Mesothelial cell of epicardium (in vitro differentiated cells): ENCODE results near the gene RPIA. TPM values are rescaled to one million over a fixed set of nuclear protein-coding genes. Genes with fewer than 3 reads are reported as not detected.
"Not testable (repeated sequence)": the region's sequence is repeated elsewhere in the genome, so short reads cannot be mapped to it uniquely, and the experiment has no call there.

Source experiments
- DNase-seq, 2 experiments: peaks; one replicate each; pipeline ENCODE4 v3.0.0; 2021; ENCODE audit warnings: low spot score in 2 of 2; ENCODE audit not compliant: unreplicated experiment in 2 of 2
- H3K27ac Mint-ChIP-seq: 2 replicates; pipeline ENCODE4 v1.8.0; 2021; ENCODE audit warnings: mixed read lengths
- H3K27me3 Mint-ChIP-seq: 2 replicates; pipeline ENCODE4 v1.8.0; 2021; ENCODE audit warnings: low read depth, mixed read lengths
- H3K36me3 Mint-ChIP-seq: 2 replicates; pipeline ENCODE4 v1.8.0; 2021; ENCODE audit warnings: mixed read lengths
- H3K4me1 Mint-ChIP-seq: 2 replicates; pipeline ENCODE4 v1.8.0; 2021; ENCODE audit warnings: mixed read lengths
- H3K4me3 Mint-ChIP-seq: 2 replicates; pipeline ENCODE4 v1.8.0; 2021; ENCODE audit warnings: mild to moderate bottlenecking, moderate library complexity, mixed read lengths
- H3K9me3 Mint-ChIP-seq: 2 replicates; pipeline ENCODE4 v1.8.0; 2021; ENCODE audit warnings: mixed read lengths
- CTCF ChIP-seq: fragments of 200-600 bp; sonication (generic); IDR thresholded peaks from one replicate; pipeline ENCODE4 v1.5.0; 2021; ENCODE audit warnings: antibody characterized with exemption; ENCODE audit not compliant: unreplicated experiment
- total RNA-seq: library from RNA; stranded (reverse); gene quantifications from 3 replicates; pipeline ENCODE4 v1.2.1, GENCODE V29; 2021

The RPIA gene
- total RNA-seq, 1 donor from 2014 or later, result 22.5 TPM

DNA sequence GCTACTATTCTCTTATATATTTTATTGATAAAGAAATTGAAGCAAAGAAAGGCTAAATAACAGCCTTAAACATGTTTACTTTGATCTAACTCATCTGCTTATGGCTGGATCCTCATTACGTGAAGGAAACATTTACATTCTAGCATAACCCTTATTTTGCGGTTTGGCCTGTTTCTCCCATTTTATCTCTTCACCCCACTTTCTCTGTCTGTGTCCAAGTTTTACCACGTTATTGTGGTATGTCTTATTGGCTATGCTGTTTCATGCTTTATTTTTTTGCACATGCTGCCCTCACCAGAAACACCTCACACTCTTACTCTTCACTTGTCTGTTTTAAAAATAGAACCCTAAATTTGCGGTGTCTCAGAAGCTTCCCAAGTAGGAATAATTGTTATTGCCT lies 78.5 kb downstream of the RPIA start:
- Mint-ChIP-seq H3K27ac (no peak overlapping the region), H3K36me3 (no peaks in the 10 kb centered on the region), H3K9me3 (peaks cover 25% of the 10 kb centered on the region), H3K27me3 (peaks cover 34% of the 10 kb centered on the region), H3K4me3 (no peak overlapping the region), H3K4me1 (no peaks in the 10 kb centered on the region)
- no peak for DNase-seq
- TF ChIP-seq CTCF, result no peak

DNA sequence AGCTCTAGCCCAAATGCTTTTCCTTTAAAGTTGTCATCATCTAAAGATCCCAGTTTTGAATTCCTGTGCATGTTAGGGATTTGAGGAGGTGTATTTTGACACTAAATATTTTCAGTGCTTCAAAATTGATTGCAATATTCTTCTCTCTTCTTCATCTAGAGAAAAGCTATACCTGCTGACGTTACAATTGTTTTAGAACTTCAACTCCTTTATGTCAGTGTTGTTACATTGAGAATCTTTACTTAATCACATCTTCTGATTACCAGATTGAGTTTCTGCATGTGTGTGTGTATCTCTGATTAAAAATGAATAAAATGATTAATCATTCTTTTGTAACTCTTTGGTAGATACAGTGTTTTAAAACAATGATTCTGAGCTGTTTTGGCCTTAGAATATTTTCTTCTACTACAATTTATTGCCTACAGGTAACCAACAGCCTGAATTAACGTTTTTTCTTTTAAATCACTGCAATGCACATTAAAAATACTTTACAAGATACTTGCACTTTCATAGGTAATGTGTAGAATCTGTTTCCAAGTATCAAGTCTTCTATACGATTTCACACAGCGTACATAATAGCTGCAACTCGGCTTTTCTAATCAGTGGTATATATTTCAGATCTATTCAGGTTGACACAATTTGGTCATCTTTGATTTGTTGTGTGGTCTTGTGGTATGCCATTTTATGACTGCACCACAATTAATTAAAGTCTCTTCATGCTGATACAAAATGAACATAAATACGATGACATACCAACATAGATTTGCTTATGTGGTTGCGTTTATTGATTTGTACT lies 82.0 kb downstream of the RPIA start:
- not testable (repeated sequence) for H3K4me1 Mint-ChIP-seq, H3K36me3 Mint-ChIP-seq, H3K27ac Mint-ChIP-seq, H3K27me3 Mint-ChIP-seq, DNase-seq, H3K4me3 Mint-ChIP-seq
- H3K9me3 Mint-ChIP-seq, result peaks cover 45% of the 10 kb centered on the region

- not testable (repeated sequence) for H3K4me3 Mint-ChIP-seq, DNase-seq, H3K4me1 Mint-ChIP-seq, H3K36me3 Mint-ChIP-seq, H3K27ac Mint-ChIP-seq, H3K27me3 Mint-ChIP-seq
- peaks cover 22% of the 10 kb centered on the region for H3K9me3 Mint-ChIP-seq
These were observed 97.7 kb downstream of the RPIA start for GRCh38 chr2:88789213-88789612.

DNA sequence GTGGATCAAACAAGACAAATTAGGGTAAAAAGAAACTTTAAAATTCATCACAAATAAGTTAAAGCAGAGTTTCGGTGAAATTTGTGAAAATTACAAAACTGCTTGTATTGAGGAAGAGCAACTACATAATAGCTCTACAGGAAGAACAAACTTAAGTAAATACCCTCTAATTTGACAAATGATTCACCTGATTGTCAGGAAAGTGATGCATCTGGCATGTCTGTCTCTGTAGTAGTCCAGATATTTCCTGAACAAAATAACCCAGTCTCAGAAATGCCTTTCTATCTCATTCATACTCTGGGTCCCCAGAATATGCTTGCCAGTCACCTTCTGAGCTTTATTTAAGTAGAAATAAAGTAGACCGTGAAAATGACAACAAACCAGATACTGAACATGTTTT lies 104.5 kb downstream of the RPIA start:
- not testable (repeated sequence) for H3K9me3 Mint-ChIP-seq, H3K27ac Mint-ChIP-seq, H3K27me3 Mint-ChIP-seq, H3K4me1 Mint-ChIP-seq, H3K4me3 Mint-ChIP-seq, H3K36me3 Mint-ChIP-seq, DNase-seq

DNA sequence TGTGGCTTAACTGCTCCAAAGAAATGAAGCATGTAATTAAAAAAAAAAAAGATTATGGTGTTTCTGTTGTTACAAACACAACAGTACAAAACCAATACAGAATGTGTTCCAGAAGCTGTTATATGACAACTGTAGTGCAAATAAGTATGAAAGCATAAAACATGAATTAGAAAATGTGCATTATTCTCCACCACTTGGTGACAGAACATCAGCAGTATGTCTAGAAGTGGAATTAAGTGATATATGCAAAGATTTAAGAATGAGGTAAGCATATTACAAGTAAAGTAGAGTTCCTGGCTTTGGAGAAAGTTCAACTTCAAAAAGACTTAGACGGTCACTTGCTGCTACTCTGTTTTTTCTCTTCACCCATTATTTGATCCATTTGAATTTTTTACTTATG lies 105.0 kb downstream of the RPIA start:
- not testable (repeated sequence) for H3K36me3 Mint-ChIP-seq

GRCh38 chr2:88797164-88797563 lies 105.7 kb downstream of the RPIA start:
- peaks cover 12% of the 10 kb centered on the region for H3K9me3 Mint-ChIP-seq
- H3K36me3 Mint-ChIP-seq, H3K4me1 Mint-ChIP-seq, DNase-seq, H3K27ac Mint-ChIP-seq, H3K27me3 Mint-ChIP-seq, H3K4me3 Mint-ChIP-seq: not testable (repeated sequence)

More for the DNA sequence above, 105.0 kb downstream of the RPIA start:
- not testable (repeated sequence) for H3K4me3 Mint-ChIP-seq, H3K9me3 Mint-ChIP-seq, DNase-seq, H3K4me1 Mint-ChIP-seq, H3K27ac Mint-ChIP-seq, H3K27me3 Mint-ChIP-seq

Other genes starting within 250 kb of the RPIA start
- gene FOXI3, start 239.0 kb upstream of the RPIA start, total RNA-seq, result 0.24 to 0.40 TPM (median 0.27 TPM) in 3 replicates
- 23.9 to 24.7 TPM (median 24.3 TPM) in 3 replicates for gene EIF2AK3, start 64.2 kb upstream of the RPIA start, total RNA-seq